Activated T-cell treated with anti-CD3 and anti-CD28 coated beads for 4 hours (primary cell): ENCODE data around the gene ZBTB7C.

Experiments used
- DNase-seq: peaks from one replicate; pipeline ENCODE4 v3.0.0-alpha.2; 2020

The ZBTB7C gene

DNA sequence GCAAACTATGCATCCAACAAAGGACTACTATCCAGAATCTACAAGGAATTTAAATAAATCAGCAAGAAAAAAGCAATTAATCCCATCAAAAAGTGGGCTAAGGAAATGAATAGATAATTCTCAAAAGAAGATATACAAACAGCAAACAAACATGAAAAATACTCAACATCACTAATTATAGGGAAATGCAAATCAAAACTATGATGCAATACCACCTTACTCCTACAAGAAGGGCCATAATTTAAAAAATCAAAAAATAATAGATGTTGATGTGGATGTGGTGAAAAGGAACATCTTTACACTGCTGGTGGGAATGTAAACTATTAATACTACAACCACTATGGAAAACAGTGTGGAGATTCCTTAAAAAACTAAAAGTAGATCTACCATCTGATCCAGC lies 164.7 kb downstream of the ZBTB7C start:
- no peak for DNase-seq

DNA sequence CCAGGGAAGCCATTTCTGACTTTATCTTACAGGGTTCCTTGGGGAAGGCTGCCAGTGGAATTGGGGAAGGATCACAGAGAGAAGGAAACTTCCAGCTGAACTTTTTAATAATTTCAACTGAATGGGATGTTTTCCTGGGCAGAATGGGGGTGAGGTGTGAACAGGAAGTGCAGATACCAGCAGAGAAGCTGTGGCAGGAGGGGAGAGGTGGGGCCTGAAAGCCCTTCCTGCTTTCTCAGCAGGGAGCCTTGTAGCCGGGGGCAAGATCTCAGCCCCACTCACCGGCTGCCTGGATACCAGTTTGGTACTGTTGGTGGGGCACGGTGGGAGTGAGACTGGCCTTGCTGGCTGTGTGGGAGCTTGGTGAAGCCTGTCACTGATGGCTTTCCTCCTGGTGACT lies 170.5 kb downstream of the ZBTB7C start:
- DNase-seq = no peak

DNA sequence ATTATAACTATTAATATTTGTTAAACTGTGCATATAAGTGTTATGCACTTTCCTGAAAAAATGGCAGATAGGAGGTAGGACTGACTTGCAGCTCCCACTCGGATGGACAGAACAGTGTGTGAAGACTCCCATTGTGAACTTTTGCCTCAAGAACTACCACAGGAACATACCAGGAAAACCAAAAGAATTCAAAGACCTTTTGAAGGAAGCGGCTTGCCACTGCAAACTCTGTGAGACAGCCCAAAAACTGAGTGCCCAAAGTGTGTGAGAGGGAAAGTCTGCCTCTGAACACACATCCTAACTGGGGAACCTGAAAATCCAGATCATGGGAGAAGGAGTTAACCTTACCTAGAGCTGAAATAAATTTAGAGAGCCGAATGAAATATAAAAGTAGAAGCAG lies 171.0 kb downstream of the ZBTB7C start:
- no peak for DNase-seq

DNA sequence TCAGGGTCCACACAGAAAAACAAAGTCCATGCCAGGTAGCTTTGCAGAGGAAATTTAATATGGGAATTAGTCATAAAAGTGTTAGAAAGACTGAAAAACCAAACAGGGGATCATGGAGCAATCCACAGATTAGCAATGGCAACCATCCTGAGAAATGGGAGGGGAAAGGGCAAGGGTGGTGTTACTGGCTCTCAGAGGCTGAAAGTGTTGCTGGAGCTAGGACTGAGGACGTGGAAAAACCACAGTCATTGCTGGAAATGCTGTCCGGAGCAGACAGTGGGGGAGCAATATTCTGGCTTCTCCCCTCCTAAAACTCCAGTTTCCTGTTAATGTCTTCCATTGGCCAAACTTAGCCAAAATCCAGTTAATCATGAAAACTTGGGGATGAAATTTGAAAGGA lies 172.4 kb downstream of the ZBTB7C start:
- DNase-seq = no peak

DNA sequence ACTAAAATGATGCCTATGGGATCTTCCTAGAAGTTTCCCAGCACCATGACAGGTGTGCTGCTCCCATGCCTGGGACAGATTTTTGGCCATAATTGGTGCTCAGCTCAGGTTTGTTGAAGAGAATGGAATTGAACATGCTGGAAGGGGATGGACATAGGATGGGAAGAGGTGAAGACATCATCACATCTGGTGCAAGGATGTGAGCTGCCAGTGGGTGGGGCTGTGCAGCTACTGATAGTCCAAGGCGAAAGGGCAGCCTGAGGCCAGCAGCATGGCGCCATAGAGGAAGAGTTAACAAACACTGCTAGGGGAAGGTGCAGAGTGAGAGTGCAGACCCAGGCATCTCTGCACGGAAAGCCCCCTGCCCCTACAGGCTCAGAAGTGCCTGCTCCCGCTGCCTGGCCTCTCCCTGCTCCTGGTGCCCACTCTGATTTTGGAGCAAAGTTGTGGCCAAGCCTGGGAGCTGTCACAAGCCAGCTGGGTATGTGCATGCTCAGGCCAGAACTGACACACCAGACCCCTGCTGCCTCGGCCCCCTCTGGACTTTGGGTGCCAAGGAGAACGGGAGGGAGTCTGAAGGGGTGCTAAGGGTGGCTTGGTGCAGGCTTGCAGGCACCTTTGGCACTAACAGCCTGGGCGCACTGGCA lies 178.6 kb downstream of the ZBTB7C start:
- DNase-seq = no peak

DNA sequence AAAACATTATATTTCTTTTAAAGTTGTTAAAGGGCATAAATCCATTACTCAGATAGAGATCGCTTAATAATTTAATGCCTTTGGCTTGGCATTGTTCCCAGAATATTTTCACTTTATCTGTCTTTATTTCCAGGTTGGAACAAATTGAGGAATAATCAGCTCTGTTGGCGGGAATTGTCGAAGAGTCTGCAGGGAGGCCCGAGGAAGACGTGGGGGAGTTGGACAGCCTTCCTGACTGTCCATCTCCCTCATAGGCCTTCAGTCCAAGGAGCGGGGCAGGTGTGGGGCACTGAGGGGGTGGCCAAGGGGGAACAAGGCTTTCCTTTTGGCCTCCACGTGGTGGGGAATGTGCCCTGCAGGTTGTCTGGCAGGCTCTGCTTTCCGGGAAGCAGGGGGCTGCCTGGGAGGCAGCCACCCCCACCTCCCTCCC lies 179.6 kb downstream of the ZBTB7C start:
- DNase-seq = no peak

DNA sequence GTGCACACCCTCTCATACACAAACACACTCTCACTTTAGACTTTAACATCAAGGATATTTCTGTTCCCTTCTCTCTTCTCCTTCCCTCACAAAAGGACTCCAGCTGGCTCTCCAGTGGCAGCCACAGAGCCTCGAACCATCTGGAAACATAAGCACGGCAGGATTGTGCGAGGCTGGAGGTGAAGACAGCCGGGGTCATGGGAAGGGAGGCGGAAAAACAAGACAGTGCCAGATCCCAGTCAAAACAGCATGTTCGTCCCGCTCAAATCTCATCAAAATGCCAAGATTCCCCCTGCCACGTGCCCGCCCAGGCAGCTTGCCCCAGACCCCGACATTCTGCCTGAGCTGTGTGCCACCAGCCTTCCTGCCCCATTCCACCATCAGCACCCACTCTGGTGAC lies 180.3 kb downstream of the ZBTB7C start:
- no peak for DNase-seq

DNA sequence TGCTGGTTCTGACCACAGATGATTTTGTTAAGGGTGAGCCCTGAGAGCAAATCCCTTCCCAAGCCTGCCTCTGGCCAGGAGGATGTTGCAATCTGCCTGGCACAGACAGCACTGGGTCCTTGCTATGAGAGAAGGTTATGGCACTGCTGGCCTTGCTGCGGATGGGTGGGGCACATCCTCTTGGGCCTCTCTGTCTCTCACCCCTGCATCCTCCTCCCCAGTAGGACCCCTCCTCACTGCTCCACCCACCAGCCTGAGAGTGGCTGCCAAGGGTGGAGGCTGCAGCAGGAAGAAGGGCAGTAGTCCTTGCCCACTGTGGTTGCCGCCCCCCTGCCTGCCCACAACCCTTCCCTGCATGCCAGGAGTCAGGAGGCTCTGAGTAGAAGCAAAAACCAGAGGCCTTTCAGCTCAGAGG lies 180.9 kb downstream of the ZBTB7C start:
- no peak for DNase-seq

DNA sequence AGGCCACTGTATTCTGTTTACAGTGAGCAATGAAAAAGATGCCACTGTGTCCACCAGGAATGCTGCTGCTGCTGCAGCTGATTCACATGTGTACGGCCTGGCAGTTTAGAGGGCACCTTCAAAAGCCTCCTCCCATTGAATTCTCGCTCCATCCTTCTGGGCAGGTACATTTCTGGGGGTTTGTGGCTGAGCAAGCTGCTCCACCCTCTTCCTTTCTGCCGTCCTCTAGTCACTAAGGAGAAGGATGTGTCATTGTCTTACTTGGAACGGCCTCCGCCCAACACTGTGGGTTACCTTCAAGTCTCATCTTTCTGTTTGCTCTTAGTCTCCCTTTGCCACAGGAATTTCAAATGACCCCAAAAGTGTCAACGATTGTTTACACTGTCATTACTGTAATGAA lies 182.0 kb downstream of the ZBTB7C start:
- no peak for DNase-seq

DNA sequence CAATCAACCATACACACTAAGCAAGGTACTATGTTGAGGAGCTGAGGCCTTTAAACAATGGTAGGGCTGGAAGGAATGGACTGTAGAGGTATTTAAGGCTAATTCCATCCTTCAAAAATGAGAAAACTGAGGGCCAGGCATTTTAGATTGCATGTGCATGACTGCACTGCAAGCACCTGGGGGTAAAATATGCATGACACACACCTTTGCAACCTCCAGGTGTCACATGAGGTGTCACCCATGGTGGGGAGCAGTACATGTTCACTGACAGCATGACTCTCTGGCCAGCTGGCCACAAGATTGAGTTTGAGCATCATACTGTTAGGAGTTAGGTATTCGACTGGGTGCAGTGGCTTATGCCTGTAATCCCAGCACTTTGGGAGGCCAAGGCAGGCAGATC lies 182.8 kb downstream of the ZBTB7C start:
- DNase-seq = no peak

DNA sequence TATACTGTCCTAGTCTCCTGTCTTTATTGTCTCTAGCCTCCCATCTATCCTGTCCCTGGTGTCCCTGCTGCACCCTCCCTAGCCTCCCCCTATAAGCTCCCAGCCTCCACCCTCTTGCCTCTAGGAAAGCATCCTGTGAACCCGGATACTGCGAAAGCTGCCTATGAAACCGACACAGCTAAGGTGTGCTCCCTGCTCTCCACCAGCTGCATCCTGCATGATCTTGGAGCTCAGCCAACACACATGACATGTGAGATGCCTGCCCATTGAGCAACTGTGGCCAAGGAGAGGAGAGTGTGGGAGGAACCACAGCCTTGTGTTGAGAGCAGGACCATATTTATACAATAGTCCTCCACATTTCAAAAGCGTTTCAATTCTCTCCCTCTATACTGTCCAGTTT lies 187.1 kb downstream of the ZBTB7C start:
- DNase-seq = no peak

DNA sequence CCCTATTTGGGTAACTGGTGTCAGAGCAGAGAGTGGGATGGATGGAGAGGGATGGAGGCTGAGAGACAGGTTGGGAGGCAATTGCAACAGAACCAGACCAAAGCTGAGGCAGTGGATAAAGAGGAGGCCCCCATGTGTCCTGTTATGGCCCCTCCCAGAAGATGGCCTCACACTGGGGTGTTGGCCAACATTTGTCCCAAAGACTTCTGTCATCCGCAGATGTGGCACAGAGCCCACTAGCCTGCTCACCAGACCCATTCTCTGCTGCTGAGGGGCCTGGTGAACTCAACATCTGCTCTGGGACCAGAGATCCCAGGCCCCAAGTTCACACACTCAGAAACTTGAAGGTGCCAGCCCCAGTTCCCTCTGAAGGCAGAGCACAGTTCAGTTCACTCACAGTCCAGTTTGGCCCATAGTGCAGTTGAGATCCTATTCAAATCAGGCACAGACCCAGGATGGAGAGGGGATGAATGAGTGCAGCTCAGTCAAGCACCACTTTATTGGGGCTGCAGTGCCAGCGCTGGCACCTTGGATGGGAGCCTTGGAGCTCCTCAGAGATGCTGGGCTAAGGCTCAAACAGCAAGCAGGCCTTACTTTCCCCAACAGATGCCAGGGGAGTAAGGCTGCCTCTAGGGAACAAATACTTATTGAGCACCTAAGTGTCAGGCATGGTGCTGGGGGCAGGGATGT lies 189.2 kb downstream of the ZBTB7C start:
- DNase-seq = no peak

DNA sequence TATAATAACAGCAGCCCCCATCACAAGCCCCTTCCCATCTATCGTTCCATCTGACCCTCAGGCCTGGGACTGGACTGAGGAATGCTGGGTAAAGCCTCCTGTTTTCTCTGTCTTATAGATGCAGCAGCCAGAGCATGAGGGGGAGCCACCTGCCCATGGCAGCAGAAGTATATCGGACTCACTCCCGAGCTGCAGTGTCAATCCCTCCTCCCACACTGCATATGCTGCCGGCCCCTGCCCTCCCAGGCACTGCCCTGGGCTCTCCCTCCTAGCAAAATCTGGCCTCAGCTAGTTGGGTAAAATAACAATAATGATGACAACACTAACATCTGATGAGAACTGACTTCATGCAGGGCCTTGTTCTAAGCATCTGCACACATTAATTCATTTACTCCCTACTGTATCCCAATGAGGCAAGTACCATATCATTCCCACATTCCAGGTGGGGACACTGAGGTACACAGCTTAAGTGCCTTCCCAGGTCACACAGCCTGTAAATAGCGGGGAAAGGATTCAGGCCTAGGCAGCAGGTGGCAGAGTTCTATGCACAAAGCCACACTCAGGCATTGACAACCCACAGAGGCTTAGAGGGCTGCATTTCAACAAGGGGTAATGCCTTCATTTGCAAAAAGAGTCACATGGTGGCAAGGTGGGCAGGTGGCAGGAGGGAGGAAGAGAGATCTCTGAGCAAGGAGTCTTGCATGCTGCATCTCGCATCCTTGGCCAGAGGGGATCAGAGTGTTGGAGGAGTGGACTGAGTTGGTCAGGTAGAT lies 190.0 kb downstream of the ZBTB7C start:
- DNase-seq = no peak

DNA sequence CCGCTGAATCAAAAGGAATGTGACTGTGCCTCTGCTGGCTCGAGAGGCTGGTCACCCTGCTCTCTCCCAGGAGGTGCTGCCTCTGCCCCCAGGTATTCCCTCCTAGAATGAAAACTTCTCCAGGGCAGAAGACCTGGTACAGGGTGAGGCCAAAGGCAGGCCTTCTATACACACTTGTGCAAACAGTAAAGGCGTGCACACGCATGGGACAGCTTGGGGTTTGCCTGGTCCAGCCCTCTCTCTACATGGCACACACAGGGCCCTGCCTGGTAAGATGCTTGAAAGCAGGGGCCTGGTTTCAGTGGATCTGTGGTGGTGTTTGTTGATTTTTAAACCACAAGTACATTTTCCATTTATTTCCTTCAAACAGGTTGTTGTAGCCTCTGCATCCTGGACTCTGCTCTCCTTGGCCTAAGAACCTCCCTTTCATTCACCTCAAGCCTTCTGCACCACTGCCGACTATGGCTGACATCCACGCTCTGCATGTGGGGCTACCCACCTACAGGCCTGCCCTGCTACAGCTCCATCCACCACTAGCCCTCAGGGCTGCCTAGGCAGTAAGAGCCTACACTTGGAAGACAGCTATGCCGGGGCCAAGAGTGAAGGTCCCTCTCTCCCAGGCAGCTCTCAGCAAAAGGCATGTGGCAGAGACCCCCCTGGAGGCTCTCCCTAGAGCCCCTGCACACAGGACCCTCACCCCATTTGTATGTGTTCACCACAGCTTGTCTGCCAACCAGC lies 190.7 kb downstream of the ZBTB7C start:
- DNase-seq = no peak

DNA sequence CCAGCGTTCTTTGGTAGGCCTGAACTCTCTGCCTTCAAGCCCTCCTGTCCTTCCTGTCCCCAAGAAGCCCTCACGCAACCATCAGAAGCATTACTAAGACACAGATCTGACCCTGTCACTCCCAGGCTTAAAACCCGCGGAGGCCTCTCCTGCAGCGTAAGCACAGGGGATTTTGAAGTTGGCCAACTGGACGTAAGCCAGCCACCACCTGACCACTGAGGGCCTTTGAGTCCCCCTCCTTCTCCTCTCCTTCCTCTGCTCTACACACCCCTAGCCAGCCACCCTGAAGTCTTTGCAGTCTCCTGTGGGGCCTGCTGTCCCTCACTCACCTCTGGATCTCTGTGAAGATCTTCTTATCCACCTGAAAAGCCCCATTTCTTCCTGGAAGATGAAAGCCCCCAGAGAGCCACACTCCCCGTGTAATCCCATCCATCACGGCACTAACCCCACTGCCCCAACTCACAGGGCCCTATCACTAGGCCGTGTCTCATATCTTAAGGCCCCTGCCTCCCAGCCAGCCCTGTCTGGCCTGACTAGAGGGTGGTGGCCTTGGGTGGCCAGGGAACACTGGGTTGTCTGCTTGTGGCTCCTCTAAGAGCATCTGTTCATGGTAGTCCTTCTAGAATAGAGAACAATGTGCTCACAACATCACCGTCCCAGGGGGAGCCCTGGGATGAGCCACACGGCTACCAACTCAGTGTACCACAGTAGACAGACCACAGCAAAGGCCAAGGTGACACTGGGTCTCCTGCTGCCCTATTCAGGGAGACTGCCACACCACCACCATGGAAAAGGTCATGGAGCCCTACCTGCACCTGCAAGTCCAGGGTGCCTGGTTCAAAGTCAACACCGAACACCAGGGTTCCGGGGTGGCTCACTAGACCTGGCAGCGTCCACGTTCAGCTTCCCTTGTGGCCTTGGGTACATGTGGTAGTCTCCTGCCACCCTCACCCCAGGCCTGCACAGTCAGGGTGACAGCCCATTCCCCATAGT lies 191.6 kb downstream of the ZBTB7C start:
- no peak for DNase-seq

DNA sequence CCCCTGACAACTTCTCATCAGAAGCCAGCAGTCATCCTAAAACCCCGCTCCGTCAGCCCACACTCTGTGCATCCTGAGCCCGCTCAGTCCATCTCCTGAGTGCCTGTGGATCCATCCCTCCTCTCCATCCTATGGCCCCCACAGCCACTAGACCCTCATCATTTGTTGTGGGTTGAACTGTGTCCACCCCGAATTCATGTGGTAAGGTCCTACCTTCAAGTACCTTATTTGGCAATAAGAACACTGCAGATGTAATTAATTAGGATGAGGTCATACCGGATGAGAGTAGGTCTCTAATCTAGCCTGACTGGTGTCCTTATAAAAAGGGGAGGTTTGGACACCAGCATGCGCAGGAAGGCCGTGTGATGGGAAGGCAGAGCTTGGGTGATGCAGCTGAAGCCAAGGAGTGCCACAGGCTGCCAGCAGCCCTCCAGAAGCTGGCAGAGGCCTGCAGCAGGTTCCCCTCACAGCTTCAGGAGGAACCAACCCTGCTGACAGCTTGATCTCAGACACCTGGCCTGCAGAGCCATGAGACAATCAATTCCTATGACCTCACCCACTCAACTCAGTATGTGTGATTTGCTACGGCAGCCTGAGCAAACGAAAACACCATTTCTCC lies 192.4 kb downstream of the ZBTB7C start:
- DNase-seq = no peak

DNA sequence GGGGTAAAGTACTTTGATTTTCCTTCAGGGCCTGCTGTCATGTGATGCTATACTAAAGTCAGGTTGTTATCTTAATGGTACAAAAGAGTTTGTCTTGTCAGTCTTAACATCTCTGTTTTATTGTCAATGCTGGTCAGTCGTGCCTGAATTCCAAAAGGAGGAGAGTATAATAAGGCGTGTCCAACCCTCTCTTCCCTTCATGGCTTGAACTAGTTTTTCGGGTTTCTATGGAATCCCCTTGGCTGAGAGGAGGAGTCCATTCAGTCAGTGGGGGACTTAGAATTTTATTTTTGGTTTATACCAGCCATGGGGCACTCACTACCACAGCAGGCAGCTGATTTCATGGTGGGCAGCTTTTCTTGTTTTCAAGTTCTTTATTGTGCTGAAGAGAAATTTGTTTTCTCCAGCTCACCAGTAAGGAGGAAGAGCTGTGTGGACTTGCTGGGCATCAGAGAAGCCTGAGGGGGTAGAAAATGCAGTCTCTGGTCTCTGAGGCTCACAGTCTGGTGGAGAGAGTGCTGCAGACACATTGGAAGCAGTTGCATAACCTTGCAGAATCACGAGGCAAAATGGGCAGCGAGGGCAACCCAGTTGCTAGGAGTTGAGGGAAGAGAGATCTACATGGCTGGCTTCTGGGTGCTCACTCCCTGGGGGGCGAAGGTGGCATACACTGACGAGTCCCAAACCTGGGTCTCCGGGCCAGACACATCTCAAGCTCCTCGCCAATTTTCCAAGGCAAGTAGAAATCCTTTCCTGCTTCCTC lies 193.1 kb downstream of the ZBTB7C start:
- DNase-seq = no peak

DNA sequence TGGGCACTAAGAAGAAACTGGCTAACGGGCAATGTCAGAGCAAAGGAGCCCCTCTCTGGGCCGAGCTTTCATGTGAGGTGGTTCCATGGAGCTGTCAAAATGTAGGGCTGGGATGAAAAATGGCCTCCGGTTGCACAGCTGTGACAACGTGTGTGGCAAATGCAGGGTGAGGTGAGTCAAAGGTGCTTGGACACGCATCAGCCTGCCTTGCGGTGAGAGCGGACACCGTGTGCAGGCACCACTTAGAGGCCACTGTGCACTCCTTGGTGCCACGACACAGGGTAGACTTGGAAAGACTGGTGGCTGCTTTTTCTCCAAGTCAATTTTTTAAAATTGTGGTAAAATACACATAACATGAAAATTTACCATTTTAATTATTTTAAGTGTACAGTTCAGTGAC lies 195.4 kb downstream of the ZBTB7C start:
- DNase-seq = no peak

DNA sequence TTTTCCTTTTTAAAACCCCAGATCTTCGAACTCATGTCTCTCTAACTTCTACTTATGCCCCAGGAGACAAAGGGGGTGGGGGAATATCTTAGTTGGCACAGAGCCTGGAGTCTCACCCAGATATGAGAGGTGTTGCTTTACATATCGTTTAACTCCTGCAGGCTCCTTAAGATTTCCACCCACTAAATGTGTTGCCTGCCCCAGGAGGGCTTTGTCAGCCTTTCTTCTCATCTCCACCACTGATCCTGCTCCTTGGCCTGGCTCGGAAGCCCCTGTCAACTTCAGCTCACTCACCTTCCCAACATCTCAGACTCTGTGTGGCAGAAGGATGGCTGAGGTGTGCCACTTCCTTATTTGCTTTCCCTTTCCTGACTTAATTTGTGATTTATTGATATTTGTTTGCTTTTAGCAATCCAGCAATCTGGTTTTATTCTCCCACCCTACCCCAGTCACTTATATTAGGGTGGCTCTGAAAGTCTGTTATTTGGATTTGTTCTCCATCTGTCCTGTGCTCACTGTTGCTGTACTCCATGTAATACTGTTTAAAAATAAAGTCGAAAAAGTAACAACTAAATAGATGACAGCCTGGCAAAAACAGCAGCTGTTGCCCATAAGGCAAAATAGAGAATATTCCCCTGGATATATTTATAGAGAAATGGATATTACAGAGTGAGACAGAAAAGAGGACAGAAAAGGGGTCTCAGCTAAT lies 200.6 kb downstream of the ZBTB7C start:
- no peak for DNase-seq

DNA sequence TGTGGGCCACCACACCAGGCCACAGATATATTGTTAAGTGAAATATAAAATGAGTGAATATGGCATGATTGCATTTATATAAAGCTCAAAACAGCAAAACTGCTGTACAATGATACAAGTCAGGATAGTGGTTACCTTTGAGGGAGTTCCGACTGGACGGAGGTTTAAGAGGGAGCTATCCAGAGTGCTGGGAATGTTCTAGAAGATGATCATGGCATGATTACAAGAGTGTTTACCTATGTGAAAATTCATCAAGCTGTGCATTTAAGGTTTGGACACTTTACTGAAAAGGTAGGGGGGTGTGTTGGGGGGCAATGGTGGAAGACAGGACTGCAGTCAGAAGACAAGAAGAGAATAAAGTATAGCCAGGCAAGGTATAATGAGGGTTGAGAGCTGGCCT lies 201.4 kb downstream of the ZBTB7C start:
- no peak for DNase-seq
